ENCODE measurements around the gene GNGT2. TPM values are rescaled to one million over a fixed set of nuclear protein-coding genes. Genes with fewer than 3 reads are reported as not detected.
"Not testable (repeated sequence)": the region's sequence is repeated elsewhere in the genome, so short reads cannot be mapped to it uniquely, and the experiment has no call there.

GNGT2 gene
- polyA plus RNA-seq, 10 donors: 0.50 to 1.8 (median 1.2) TPM

- DNase-seq: no peak
These were observed 3.0 kb upstream of the GNGT2 start for GRCh38 chr17:49213399-49213798.

GRCh38 chr17:49209061-49209571 lies 1.3 kb downstream of the GNGT2 start:
- DNase-seq: no peak

GRCh38 chr17:49204516-49204915 lies 5.9 kb downstream of the GNGT2 start:
- DNase-seq: no peak

- no peak for DNase-seq
These were observed 6.6 kb downstream of the GNGT2 start for GRCh38 chr17:49203796-49204195.

- peak in 1 of 3 donors; percentile 46 for DNase-seq
These were observed 8.9 kb downstream of the GNGT2 start for GRCh38 chr17:49201481-49201927.

- DNase-seq: no peak
These were observed 9.8 kb downstream of the GNGT2 start for GRCh38 chr17:49200423-49201083.

- DNase-seq: no peak
These were observed 12.2 kb downstream of the GNGT2 start for GRCh38 chr17:49198211-49198610.

- no peak for DNase-seq
These were observed 12.9 kb downstream of the GNGT2 start for GRCh38 chr17:49197346-49197998.

- DNase-seq: no peak
These were observed 13.9 kb downstream of the GNGT2 start for GRCh38 chr17:49196520-49196919.

- no peak for DNase-seq
These were observed 14.6 kb downstream of the GNGT2 start for GRCh38 chr17:49195751-49196150.

GRCh38 chr17:49194297-49194607 lies 16.1 kb downstream of the GNGT2 start:
- DNase-seq: no peak

GRCh38 chr17:49193513-49194296 lies 16.7 kb downstream of the GNGT2 start:
- DNase-seq: peak; percentile 27 to 65 (median 47)

- DNase-seq: peak; percentile 84 to 97 (median 94)
These were observed 18.2 kb downstream of the GNGT2 start for GRCh38 chr17:49191917-49192741.

GRCh38 chr17:49191409-49191916 lies 18.9 kb downstream of the GNGT2 start:
- no peak for DNase-seq

GRCh38 chr17:49190932-49191331 lies 19.4 kb downstream of the GNGT2 start:
- no peak for DNase-seq

GRCh38 chr17:49187301-49187700 lies 23.1 kb downstream of the GNGT2 start:
- no peak for DNase-seq

- not testable (repeated sequence) for DNase-seq
These were observed 25.0 kb downstream of the GNGT2 start for GRCh38 chr17:49185381-49185780.

GRCh38 chr17:49184522-49184921 lies 25.9 kb downstream of the GNGT2 start:
- DNase-seq: not testable (repeated sequence)

GRCh38 chr17:49183801-49184200 lies 26.6 kb downstream of the GNGT2 start:
- DNase-seq: no peak

- DNase-seq: no peak
These were observed 27.0 kb downstream of the GNGT2 start for GRCh38 chr17:49183341-49183740.

- DNase-seq: no peak
These were observed 29.3 kb downstream of the GNGT2 start for GRCh38 chr17:49180998-49181635.

Measured in muscle of back (tissue), 11 donors.